Calu3 (cell line): ENCODE results near the gene TSKU. TPM values are rescaled to one million over a fixed set of nuclear protein-coding genes. Genes with fewer than 3 reads are reported as not detected.

Source experiments
- BruUV-seq: library from RNA; stranded (reverse); fragments of 400-500 nt; replicated peaks from 2 replicates; lab custom pipeline; 2021; lab: Mats Ljungman, UMichigan
- CTCF ChIA-PET: fragments of 300-600 bp; sonication (Branson Sonifier 250); formaldehyde crosslinking; loops from one replicate; lab custom pipeline; 2022; ENCODE audit warnings: antibody characterized with exemption; lab: Charles Lee
- DNase-seq: peaks from one replicate; pipeline ENCODE4 v3.0.0; 2022
- H3K27ac Mint-ChIP-seq: one replicate; pipeline ENCODE4 v1.8.0; 2022; ENCODE audit warnings: mixed read lengths; ENCODE audit not compliant: unreplicated experiment
- H3K27me3 Mint-ChIP-seq: one replicate; pipeline ENCODE4 v1.8.0; 2022; ENCODE audit warnings: mixed read lengths; ENCODE audit not compliant: unreplicated experiment
- H3K36me3 Mint-ChIP-seq: one replicate; pipeline ENCODE4 v1.8.0; 2022; ENCODE audit warnings: mild to moderate bottlenecking, moderate library complexity, mixed read lengths; ENCODE audit not compliant: insufficient read depth, unreplicated experiment
- H3K4me1 Mint-ChIP-seq: one replicate; pipeline ENCODE4 v1.8.0; 2022; ENCODE audit warnings: mild to moderate bottlenecking, low read depth, mixed read lengths; ENCODE audit not compliant: unreplicated experiment
- H3K4me3 Mint-ChIP-seq: one replicate; pipeline ENCODE4 v1.8.0; 2022; ENCODE audit warnings: mild to moderate bottlenecking, low read depth, moderate library complexity, mixed read lengths; ENCODE audit not compliant: unreplicated experiment
- H3K9me3 Mint-ChIP-seq: one replicate; pipeline ENCODE4 v1.8.0; 2022; ENCODE audit warnings: low read depth, mixed read lengths; ENCODE audit not compliant: unreplicated experiment
- CTCF ChIP-seq: fragments of 200-600 bp; IDR thresholded peaks from one replicate; pipeline ENCODE4 v1.8.0; 2022; ENCODE audit warnings: antibody characterized with exemption; ENCODE audit not compliant: unreplicated experiment
- intact Hi-C: fragments of 100-400 bp; cut with micrococcal nuclease; formaldehyde crosslinking; loops from one replicate; pipeline ENCODE4 v1.10.0; 2022; ENCODE audit not compliant: unreplicated experiment
- total RNA-seq: library from RNA; stranded (reverse); gene quantifications from 2 replicates; pipeline ENCODE4 v1.2.3, GENCODE V29; 2022

Gene TSKU
- total RNA-seq, 1 experiment from 2014 or later: 49.0 TPM

- intact Hi-C loops: no loop called here
- Mint-ChIP-seq H3K4me3 (no peak overlapping the region), H3K27ac (no peak overlapping the region), H3K4me1 (peaks cover 11% of the 10 kb centered on the region), H3K27me3 (peaks cover 10% of the 10 kb centered on the region), H3K36me3 (no peaks in the 10 kb centered on the region), H3K9me3 (no peaks in the 10 kb centered on the region)
- no peak for TF ChIP-seq CTCF
- DNase-seq: no peak
- CTCF ChIA-PET: interaction anchor here (1.6 kb wide), 1 partner anchor 15 kb away, joined by 4 read pairs; no protein-coding TSS in a partner anchor
- no TSS peak for BruUV-seq
Observed at GRCh38 chr11:76753950-76754349, 29.2 kb upstream of the TSKU start.

DNA sequence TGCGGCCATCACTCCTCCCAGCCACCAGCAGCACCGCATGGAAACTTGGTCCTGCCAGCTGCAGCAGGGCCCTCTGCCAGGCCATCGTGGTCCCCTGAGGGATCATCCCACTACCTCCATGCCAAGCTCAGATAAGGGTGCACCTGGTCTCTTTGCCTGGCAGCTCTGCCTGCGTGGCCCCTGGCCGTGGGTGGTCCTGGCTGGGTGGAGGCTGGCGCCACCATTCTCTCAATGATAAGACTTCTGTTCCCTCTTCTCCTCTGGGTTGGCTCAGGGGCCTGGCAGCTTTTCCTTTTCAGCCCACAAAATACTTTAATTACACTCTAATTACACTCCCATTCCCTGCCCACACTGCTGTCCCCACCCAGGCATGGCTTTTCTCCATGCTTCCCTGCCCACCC, 26.8 kb upstream of the TSKU start:
- no peaks in the 10 kb centered on the region for H3K36me3 Mint-ChIP-seq
- TF ChIP-seq CTCF: no peak
- DNase-seq: no peak
- intact Hi-C loops: no loop called here
- H3K4me1 Mint-ChIP-seq: peaks cover 11% of the 10 kb centered on the region
- no peak overlapping the region for H3K4me3 Mint-ChIP-seq
- H3K27ac Mint-ChIP-seq: no peak overlapping the region
- H3K9me3 Mint-ChIP-seq: no peaks in the 10 kb centered on the region
- H3K27me3 Mint-ChIP-seq: peaks cover 13% of the 10 kb centered on the region
- CTCF ChIA-PET: no interaction called here
- no TSS peak for BruUV-seq

DNA sequence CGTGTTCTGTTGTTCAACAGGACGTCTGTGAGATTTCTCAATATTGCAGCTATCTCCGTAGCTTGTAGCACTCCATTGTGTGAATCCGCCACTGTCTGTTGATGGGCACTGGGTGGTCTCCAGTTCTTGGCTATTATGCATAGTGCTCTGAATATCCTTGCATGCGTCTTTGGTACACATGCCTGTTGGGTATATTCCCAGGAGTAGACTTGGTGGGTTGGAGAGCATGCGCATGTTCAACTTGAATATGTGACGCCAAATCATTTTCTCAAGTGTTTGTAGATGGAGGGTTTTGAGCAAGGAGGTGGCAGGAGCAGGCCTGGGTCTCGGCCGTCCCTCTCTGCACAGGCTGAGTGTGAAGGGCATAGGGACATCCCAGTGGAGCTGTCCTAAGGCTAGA, 24.8 kb upstream of the TSKU start:
- H3K27ac Mint-ChIP-seq: no peak overlapping the region
- no peaks in the 10 kb centered on the region for H3K4me1 Mint-ChIP-seq

DNA sequence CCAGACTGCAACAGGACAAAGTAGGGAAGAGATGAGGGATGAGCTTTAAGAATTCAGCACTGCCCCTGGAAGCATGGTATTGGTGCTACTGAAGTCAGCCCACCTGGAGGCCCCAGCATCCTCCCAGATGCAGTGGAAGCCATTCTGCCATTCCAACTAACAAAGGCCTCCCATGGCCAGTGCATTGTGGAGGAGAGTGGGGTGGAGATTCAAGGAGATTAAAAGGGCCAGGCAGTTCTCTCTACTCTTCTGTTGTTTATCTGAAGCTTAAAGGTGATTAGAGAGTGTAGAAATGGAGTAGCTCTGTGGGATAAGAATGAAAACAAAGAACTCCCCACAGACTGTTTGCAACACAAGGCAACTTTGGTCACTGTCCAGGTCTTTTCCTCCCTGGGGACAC, 24.1 kb upstream of the TSKU start:
- no peaks in the 10 kb centered on the region for H3K4me1 Mint-ChIP-seq
- no peak for DNase-seq
- TF ChIP-seq CTCF: no peak
- no peaks in the 10 kb centered on the region for H3K9me3 Mint-ChIP-seq
- H3K27ac Mint-ChIP-seq: no peak overlapping the region
- BruUV-seq: no TSS peak
- H3K36me3 Mint-ChIP-seq: no peaks in the 10 kb centered on the region
- intact Hi-C loops: no loop called here
- no peak overlapping the region for H3K4me3 Mint-ChIP-seq
- CTCF ChIA-PET: interaction anchor here (1.1 kb wide), 1 partner anchor 29 kb away, joined by 4 read pairs; no protein-coding TSS in a partner anchor
- H3K27me3 Mint-ChIP-seq: peaks cover 13% of the 10 kb centered on the region

More for the DNA sequence above, 24.8 kb upstream of the TSKU start:
- H3K36me3 Mint-ChIP-seq: no peaks in the 10 kb centered on the region
- H3K4me3 Mint-ChIP-seq: no peak overlapping the region
- peaks cover 13% of the 10 kb centered on the region for H3K27me3 Mint-ChIP-seq
- no TSS peak for BruUV-seq
- DNase-seq: no peak
- TF ChIP-seq CTCF: no peak
- H3K9me3 Mint-ChIP-seq: no peaks in the 10 kb centered on the region
- intact Hi-C loops: no loop called here
- CTCF ChIA-PET: no interaction called here
